H1 (cell line): ENCODE results near the gene PREB. TPM values are rescaled to one million over a fixed set of nuclear protein-coding genes. Genes with fewer than 3 reads are reported as not detected.

Experiments used
- CTCF ChIA-PET: fragments of 300-600 bp; sonication (Branson Sonifier 250); formaldehyde crosslinking; loops from one replicate; lab custom pipeline; 2021; ENCODE audit not compliant: partially characterized antibody; lab: Charles Lee
- POLR2A ChIA-PET: fragments of 300-600 bp; sonication (Branson Sonifier 250); formaldehyde crosslinking; loops from one replicate; lab custom pipeline; 2021; ENCODE audit warnings: inconsistent platforms; ENCODE audit not compliant: partially characterized antibody; lab: Charles Lee
- DNase-seq, 2 experiments: peaks; one replicate each; pipeline versions ENCODE4 v3.0.0 to v3.0.0-alpha.2; 2010 to 2022; ENCODE audit warnings: low spot score in 2 of 2, low read depth in 1 of 2, mixed read lengths in 1 of 2
- FAIRE-seq: peaks from 2 replicates; lab custom pipeline; 2011; peaks lifted over from hg19 to GRCh38; lab: Jason Lieb, UNC
- H2AFZ ChIP-seq: 2 replicates; pipeline ENCODE4 v1.8.1; 2012; ENCODE audit warnings: low read length, inconsistent platforms
- H2AK5ac ChIP-seq: 2 replicates; pipeline ENCODE4 v1.6.1; 2013; ENCODE audit warnings: low read depth, low read length
- H2BK120ac ChIP-seq: replicated peaks from 2 replicates; pipeline ENCODE3; 2013; ENCODE audit warnings: low read depth, low read length, inconsistent platforms
- H2BK12ac ChIP-seq: 2 replicates; pipeline ENCODE4 v1.6.1; 2013; ENCODE audit warnings: low read depth, low read length
- H2BK15ac ChIP-seq: 2 replicates; pipeline ENCODE4 v1.6.1; 2013; ENCODE audit warnings: low read length
- H2BK20ac ChIP-seq: 2 replicates; pipeline ENCODE4 v1.6.1; 2013; ENCODE audit warnings: low read length
- H2BK5ac ChIP-seq: 2 replicates; pipeline ENCODE4 v1.6.1; 2013; ENCODE audit warnings: low read depth, low read length
- H3K14ac ChIP-seq: 2 replicates; pipeline ENCODE4 v1.6.1; 2013; ENCODE audit warnings: inconsistent platforms; ENCODE audit not compliant: insufficient read length
- H3K18ac ChIP-seq: 2 replicates; pipeline ENCODE4 v1.6.1; 2013; ENCODE audit warnings: low read length; ENCODE audit errors: extremely low read depth
- H3K23ac ChIP-seq: 2 replicates; pipeline ENCODE4 v1.6.1; 2013; ENCODE audit warnings: inconsistent platforms; ENCODE audit not compliant: insufficient read length
- H3K23me2 ChIP-seq: 2 replicates; pipeline ENCODE4 v1.6.1; 2013; ENCODE audit warnings: low read depth, low read length
- H3K27ac ChIP-seq: 2 replicates; pipeline ENCODE4 v1.6.1; 2011; ENCODE audit warnings: low read depth, low read length, inconsistent platforms
- H3K27me3 ChIP-seq, 4 experiments: replicated peaks in 1 of 4; 1 replicate in 1 of 4; 2 replicates in 3 of 4; pipeline versions ENCODE4 v1.6.1 to v1.8.1; 2011 to 2013; ENCODE audit warnings: low read length in 3 of 4, mild to moderate bottlenecking in 3 of 4, inconsistent platforms in 2 of 4, mixed read lengths in 2 of 4, moderate library complexity in 1 of 4; ENCODE audit not compliant: control insufficient read depth in 3 of 4, insufficient read depth in 3 of 4; ENCODE audit errors: extremely low read depth in 1 of 4
- H3K36me3 ChIP-seq, 4 experiments: 2 replicates each; pipeline versions ENCODE4 v1.6.1 to v1.8.1; 2011 to 2013; ENCODE audit warnings: mild to moderate bottlenecking in 4 of 4, low read length in 3 of 4, moderate library complexity in 2 of 4, control low read depth in 1 of 4, inconsistent platforms in 1 of 4; ENCODE audit not compliant: insufficient read depth in 4 of 4, control insufficient read depth in 2 of 4
- H3K4ac ChIP-seq: replicated peaks from 2 replicates; pipeline ENCODE3; 2013; ENCODE audit warnings: low read length, low read depth, mixed read lengths, inconsistent platforms; ENCODE audit not compliant: insufficient read length
- H3K4me1 ChIP-seq, 4 experiments: replicated peaks in 1 of 4; 1 replicate in 1 of 4; 2 replicates in 3 of 4; pipeline versions ENCODE4 v1.6.1 to v1.8.1; 2011 to 2013; ENCODE audit warnings: low read length in 3 of 4, inconsistent platforms in 2 of 4, mixed read lengths in 1 of 4; ENCODE audit not compliant: insufficient read depth in 4 of 4, control insufficient read depth in 3 of 4
- H3K4me2 ChIP-seq, 2 experiments: 2 replicates each; pipeline versions ENCODE4 v1.6.1 to v1.8.1; 2011 to 2013; ENCODE audit warnings: low read depth in 2 of 2, low read length in 2 of 2, control low read depth in 1 of 2, inconsistent platforms in 1 of 2, mild to moderate bottlenecking in 1 of 2; ENCODE audit not compliant: insufficient read depth in 1 of 2
- H3K4me3 ChIP-seq, 4 experiments: fragments of 200-600, 300-600 bp in 1 of 4; sonication (generic), shearing (Covaris generic), sonication (Bioruptor Twin) in 1 of 4; 2 replicates each; pipeline versions ENCODE4 v1.5.1 to v1.8.1; 2011 to 2016; ENCODE audit warnings: low read length in 4 of 4, low read depth in 3 of 4, control low read depth in 2 of 4, inconsistent platforms in 2 of 4, mild to moderate bottlenecking in 2 of 4, mixed read lengths in 1 of 4, moderate library complexity in 1 of 4; ENCODE audit not compliant: insufficient read depth in 2 of 4; ENCODE audit errors: extremely low read depth in 1 of 4
- H3K56ac ChIP-seq: replicated peaks from 2 replicates; pipeline ENCODE3; 2013; ENCODE audit warnings: low read depth, mild to moderate bottlenecking, mixed read lengths, low read length, inconsistent platforms; ENCODE audit not compliant: insufficient read length
- H3K79me1 ChIP-seq: 2 replicates; pipeline ENCODE4 v1.6.1; 2013; ENCODE audit warnings: low read depth, low read length, control low read depth
- H3K79me2 ChIP-seq, 2 experiments: 2 replicates each; pipeline versions ENCODE4 v1.6.1 to v1.8.1; 2012 to 2013; ENCODE audit warnings: low read length in 2 of 2, mild to moderate bottlenecking in 2 of 2, inconsistent platforms in 1 of 2; ENCODE audit not compliant: insufficient read depth in 2 of 2, control insufficient read depth in 1 of 2
- H3K9ac ChIP-seq, 4 experiments: replicated peaks in 1 of 4; 1 replicate in 1 of 4; 2 replicates in 3 of 4; pipeline versions ENCODE4 v1.6.1 to v1.8.1; 2011 to 2013; ENCODE audit warnings: low read depth in 3 of 4, low read length in 3 of 4, control low read depth in 2 of 4, mild to moderate bottlenecking in 2 of 4, moderate library complexity in 2 of 4, inconsistent platforms in 1 of 4; ENCODE audit errors: extremely low read depth in 1 of 4
- H3K9me3 ChIP-seq, 2 experiments: 2 replicates each; pipeline versions ENCODE4 v1.6.1 to v1.8.1; 2012 to 2013; ENCODE audit warnings: mild to moderate bottlenecking in 2 of 2, moderate library complexity in 2 of 2, control low read depth in 1 of 2, inconsistent platforms in 1 of 2, low read depth in 1 of 2, low read length in 1 of 2, mixed read lengths in 1 of 2; ENCODE audit not compliant: insufficient read depth in 2 of 2
- H4K20me1 ChIP-seq, 2 experiments: replicated peaks in 1 of 2; 2 replicates each; pipeline versions ENCODE3 to v1.8.1; 2011 to 2013; ENCODE audit warnings: inconsistent platforms in 2 of 2, low read length in 2 of 2, mild to moderate bottlenecking in 1 of 2; ENCODE audit not compliant: insufficient read depth in 2 of 2, control insufficient read depth in 1 of 2
- H4K5ac ChIP-seq: 2 replicates; pipeline ENCODE4 v1.6.1; 2013; ENCODE audit warnings: low read length, low read depth, mixed read lengths, inconsistent platforms; ENCODE audit not compliant: insufficient read length
- H4K8ac ChIP-seq: 2 replicates; pipeline ENCODE4 v1.8.0; 2013; ENCODE audit warnings: mild to moderate bottlenecking, moderate library complexity, low read length, inconsistent platforms; ENCODE audit not compliant: insufficient read depth; ENCODE audit errors: extremely low read depth
- H4K91ac ChIP-seq: replicated peaks from 2 replicates; pipeline ENCODE3; 2013; ENCODE audit warnings: low read length, mixed read lengths, inconsistent platforms; ENCODE audit not compliant: insufficient read length
- BRCA1 ChIP-seq: IDR thresholded peaks from 2 replicates; pipeline ENCODE4 v1.6.1; 2012; ENCODE audit warnings: low read depth, low read length, improper control_type of control experiment
- CHD2 ChIP-seq: IDR thresholded peaks from 2 replicates; pipeline ENCODE4 v1.6.1; 2012; ENCODE audit warnings: low read length, improper control_type of control experiment
- CREB1 ChIP-seq: IDR thresholded peaks from 2 replicates; pipeline ENCODE4 v1.6.1; 2012; ENCODE audit warnings: inconsistent platforms
- EP300 ChIP-seq, 2 experiments: IDR thresholded peaks; 1 replicate in 1 of 2; 2 replicates in 1 of 2; pipeline ENCODE4 v1.6.1; 2011 to 2012; ENCODE audit warnings: low read depth in 2 of 2, low read length in 2 of 2, mild to moderate bottlenecking in 2 of 2, borderline replicate concordance in 1 of 2, inconsistent platforms in 1 of 2, moderate library complexity in 1 of 2
- PHF8 ChIP-seq: fragments of 200-600 bp; sonication (generic); conservative IDR thresholded peaks from 2 replicates; pipeline ENCODE4 v1.7.1; 2012; ENCODE audit warnings: low read depth, mild to moderate bottlenecking, inconsistent platforms, low read length, moderate library complexity
- RXRA ChIP-seq: IDR thresholded peaks from 2 replicates; pipeline ENCODE4 v1.6.1; 2011; ENCODE audit warnings: low read depth, mild to moderate bottlenecking, low read length, moderate library complexity; ENCODE audit not compliant: insufficient read depth
- SIX5 ChIP-seq: IDR thresholded peaks from 2 replicates; pipeline ENCODE4 v1.6.1; 2011; ENCODE audit warnings: mild to moderate bottlenecking, low read depth, low read length
- SP1 ChIP-seq: IDR thresholded peaks from 2 replicates; pipeline ENCODE4 v1.6.1; 2011; ENCODE audit warnings: low read depth, low read length
- SP2 ChIP-seq: IDR thresholded peaks from 2 replicates; pipeline ENCODE4 v1.6.1; 2012; ENCODE audit warnings: mild to moderate bottlenecking, low read length, inconsistent platforms
- WGBS, 2 experiments: shearing (Covaris generic) in 1 of 2; methylation state at CpG; one replicate each; pipeline versions ENCODE4 v1.1.6 to v1.1.7; 2013 to 2015; ENCODE audit warnings: low lambda C conversion rate in 2 of 2, mixed read lengths in 2 of 2, inconsistent platforms in 1 of 2, low coverage in 1 of 2, missing lambda C conversion rate in 1 of 2; ENCODE audit not compliant: insufficient replicate concordance in 2 of 2, insufficient coverage in 1 of 2, insufficient read length in 1 of 2; ENCODE audit errors: extremely low coverage in 1 of 2, missing lambda C conversion rate in 1 of 2; 5-methylcytosine and 5-hydroxymethylcytosine counted together
- polyA plus RNA-seq, 7 experiments: library from polyadenylated mRNA; depleted of rRNA in 3 of 7; stranded (reverse) in 5 of 7; unstranded in 2 of 7; fragments of >200 nt in 5 of 7; fragments of 200-250 nt in 2 of 7; gene quantifications; 1 replicate in 5 of 7; 2 replicates in 1 of 7; 4 replicates in 1 of 7; pipeline versions ENCODE4 v1.2.1 to v1.2.3, GENCODE V29; 2011 to 2013; ENCODE audit warnings: missing spikeins in 2 of 7, mixed read lengths in 2 of 7
- total RNA-seq: library from RNA; stranded (reverse); fragmentation: NEBNext Ultra II Directional; extraction: Animal tissue kit (Norgen Biotek cat#: 25700); gene quantifications from 2 replicates; pipeline ENCODE4 v1.2.1, GENCODE V29; 2021

Gene PREB
- total and polyA plus RNA-seq, 2 of the 8 experiments (the other 6 are each of a cell fraction or from before 2014, with no cell fraction given) = 54.1 to 72.2 TPM

DNA sequence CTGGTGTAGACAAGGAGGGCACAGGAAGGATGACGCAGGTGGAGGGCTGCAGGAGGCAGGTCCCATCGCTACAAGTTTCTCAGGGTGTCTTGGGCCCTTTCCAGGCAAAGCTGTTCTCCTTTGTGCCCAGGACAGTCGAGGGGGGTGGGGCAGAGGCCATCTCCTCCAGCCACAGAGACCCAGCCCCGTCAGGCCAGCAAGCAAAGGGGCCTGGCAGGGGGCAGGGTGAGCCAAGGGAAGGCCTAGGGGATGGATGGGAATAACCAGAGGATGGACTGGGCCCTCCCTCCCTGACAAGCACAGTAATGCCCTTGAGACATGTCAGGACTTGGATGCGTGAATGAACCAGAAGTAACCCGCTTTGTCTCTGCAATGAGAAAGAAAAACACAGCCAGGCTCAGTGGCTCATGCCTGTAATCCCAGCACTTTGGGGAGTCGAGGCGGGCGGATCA, 20.7 kb upstream of the PREB start:
- Histone ChIP-seq H3K14ac (no peak overlapping the region), H4K8ac (no peak overlapping the region), H3K23ac (no peak overlapping the region), H3K9me3 (no peaks in the 10 kb centered on the region), H3K18ac (no peak overlapping the region; the same call in 1 of the 2 replicates), H3K27me3 (no peaks in the 10 kb centered on the region), H2BK5ac (0 out of 2 replicates have a peak overlapping the region, but pooled peaks have one; percentile 46), H3K27ac (no peak overlapping the region), H3K4me3 (no peak overlapping the region), H4K91ac (peak overlapping the region; percentile 52), H2BK12ac (0 out of 2 replicates have a peak overlapping the region, but pooled peaks have one; percentile 60), H3K79me1 (no peaks in the 10 kb centered on the region), H2AK5ac (no peak overlapping the region), H4K5ac (no peak overlapping the region), H2BK15ac (no peak overlapping the region), H3K4me2 (no peak overlapping the region), H2AFZ (no peak overlapping the region; the same call in 1 of the 2 replicates), H3K36me3 (no peaks in the 10 kb centered on the region), H3K4ac (no peak overlapping the region), H2BK20ac (no peak overlapping the region), H3K79me2 (no peaks in the 10 kb centered on the region), H3K56ac (no peak overlapping the region), H3K4me1 (no peaks in the 10 kb centered on the region; a peak in 1 of 7 replicates), H3K9ac (no peak overlapping the region), H3K23me2 (no peaks in the 10 kb centered on the region), H2BK120ac (no peak overlapping the region), H4K20me1 (no peaks in the 10 kb centered on the region)
- CTCF ChIA-PET = interaction anchor here (0.7 to 2.9 kb wide), 6 partner anchors 13 to 162 kb away, joined by 3 to 14 read pairs (median 4); partner anchors contain the start of gene PREB
- 87% methylated on average over 9 of the region's 9 CpGs; no CpG with 5 or more reads in 1 of the 2 experiments for WGBS, 2 experiments
- TF ChIP-seq CREB1 (no peak), PHF8 (no peak), SP1 (no peak), EP300 (IDR thresholded peaks at IDR 0.05; ENCODE audit: borderline replicate concordance in 1 of 2, low read depth in 2 of 2, low read length in 2 of 2) (no peak), SIX5 (no peak), BRCA1 (no peak), RXRA (no peak), CHD2 (no peak), SP2 (no peak)
- no peak for FAIRE-seq
- POLR2A ChIA-PET = interaction anchor here (1.4 kb wide), 1 partner anchor 8 kb away, joined by 6 read pairs; no protein-coding TSS in a partner anchor
- no peak for DNase-seq
